HG02571 (cell line): ENCODE data around the gene CCDC106.

Experiments used
- ATAC-seq: cut with Tn5 transposase; IDR thresholded peaks from one replicate; pipeline ENCODE4 v1.9.1; 2021; ENCODE audit warnings: mild to moderate bottlenecking, moderate library complexity; ENCODE audit not compliant: unreplicated experiment

The CCDC106 gene

GRCh38 chr19:55666343-55667005 is 18.5 kb downstream of the CCDC106 start:
- no peak for ATAC-seq

- ATAC-seq: no peak
Observed at GRCh38 chr19:55667006-55667381, 19.0 kb downstream of the CCDC106 start.

GRCh38 chr19:55667511-55667910 is 19.5 kb downstream of the CCDC106 start:
- ATAC-seq: no peak

- ATAC-seq: no peak
Observed at GRCh38 chr19:55667958-55668357, 19.9 kb downstream of the CCDC106 start.

GRCh38 chr19:55668603-55669348 is 20.8 kb downstream of the CCDC106 start:
- ATAC-seq: no peak

- ATAC-seq: no peak
Observed at GRCh38 chr19:55669418-55670279, 21.6 kb downstream of the CCDC106 start.

- ATAC-seq: no peak
Observed at GRCh38 chr19:55670280-55671053, 22.5 kb downstream of the CCDC106 start.

GRCh38 chr19:55671054-55671378 is 23.0 kb downstream of the CCDC106 start:
- ATAC-seq: no peak

GRCh38 chr19:55672418-55672817 is 24.4 kb downstream of the CCDC106 start:
- ATAC-seq: no peak

GRCh38 chr19:55673465-55673864 is 25.5 kb downstream of the CCDC106 start:
- no peak for ATAC-seq

GRCh38 chr19:55673889-55674288 is 25.9 kb downstream of the CCDC106 start:
- no peak for ATAC-seq

- ATAC-seq: no peak
Observed at GRCh38 chr19:55674459-55674840, 26.4 kb downstream of the CCDC106 start.

- ATAC-seq: peak; percentile 67
Observed at GRCh38 chr19:55674841-55675660, 27.0 kb downstream of the CCDC106 start, which contains the start of gene EPN1. EPN1 (plus strand) TSS chr19:55675226; CDS start chr19:55678628, 3,402 bp downstream.

GRCh38 chr19:55675661-55676354 is 27.8 kb downstream of the CCDC106 start:
- no peak for ATAC-seq

- ATAC-seq: no peak
Observed at GRCh38 chr19:55676383-55676782, 28.4 kb downstream of the CCDC106 start.

- no peak for ATAC-seq
Observed at GRCh38 chr19:55676889-55677505, 29.0 kb downstream of the CCDC106 start.

- ATAC-seq: no peak
Observed at GRCh38 chr19:55677572-55678028, 29.6 kb downstream of the CCDC106 start.

GRCh38 chr19:55678121-55678671 is 30.2 kb downstream of the CCDC106 start:
- ATAC-seq: peak; percentile 62
